Endothelial cell of umbilical vein (primary cell): ENCODE data around the gene ZNF438. TPM values are rescaled to one million over a fixed set of nuclear protein-coding genes. Genes with fewer than 3 reads are reported as not detected.
A peak's percentile ranks its signal among the peaks of the same experiment; 100 is the strongest.

Source experiments
- BruUV-seq: library from RNA; stranded (reverse); fragments of 400-500 nt; replicated peaks from 2 replicates; lab custom pipeline; 2021; lab: Mats Ljungman, UMichigan
- CTCF ChIA-PET: fragments of 300-600, 350-600 bp; sonication (Branson Sonifier 250); formaldehyde crosslinking; loops from one replicate; lab custom pipeline; 2021; ENCODE audit warnings: antibody characterized with exemption, inconsistent platforms; lab: Charles Lee
- POLR2A ChIA-PET: fragments of 300-600, 350-600 bp; sonication (Branson Sonifier 250); formaldehyde crosslinking; loops from one replicate; lab custom pipeline; 2021; ENCODE audit warnings: antibody characterized with exemption, inconsistent platforms; lab: Charles Lee
- DNase-seq: peaks from one replicate; pipeline ENCODE4 v3.0.0-alpha.2; 2011; ENCODE audit warnings: low read depth, low spot score
- FAIRE-seq: peaks from 2 replicates; lab custom pipeline; 2011; peaks lifted over from hg19 to GRCh38; lab: Jason Lieb, UNC
- H2AFZ ChIP-seq: 2 replicates; pipeline ENCODE4 v1.6.0; 2012; ENCODE audit warnings: low read depth, low read length, control low read depth, inconsistent platforms
- H3K27ac ChIP-seq: 2 replicates; pipeline ENCODE4 v1.5.1; 2011; ENCODE audit warnings: low read depth, mild to moderate bottlenecking, control low read depth, low read length, moderate library complexity; ENCODE audit not compliant: insufficient read depth
- H3K27me3 ChIP-seq, 2 experiments: 2 replicates each; pipeline versions ENCODE4 v1.6.0 to v1.6.1; 2011; ENCODE audit warnings: low read length in 2 of 2, mixed read lengths in 1 of 2; ENCODE audit not compliant: control insufficient read depth in 2 of 2, insufficient read depth in 2 of 2
- H3K36me3 ChIP-seq, 2 experiments: 2 replicates in 1 of 2; 3 replicates in 1 of 2; pipeline ENCODE4 v1.5.1; 2011; ENCODE audit warnings: low read length in 2 of 2, mild to moderate bottlenecking in 1 of 2, moderate library complexity in 1 of 2; ENCODE audit not compliant: control insufficient read depth in 2 of 2, insufficient read depth in 2 of 2; ENCODE audit errors: extremely low read depth in 1 of 2
- H3K4me1 ChIP-seq: 3 replicates; pipeline ENCODE4 v1.5.1; 2011; ENCODE audit warnings: mild to moderate bottlenecking, low read length; ENCODE audit not compliant: control insufficient read depth, insufficient read depth; ENCODE audit errors: extremely low read depth
- H3K4me2 ChIP-seq: 2 replicates; pipeline ENCODE4 v1.6.1; 2011; ENCODE audit warnings: low read length, control low read depth, mixed read lengths; ENCODE audit not compliant: insufficient read depth
- H3K4me3 ChIP-seq, 3 experiments: fragments of 200-600 bp in 1 of 3; sonication (generic), shearing (Covaris generic) in 1 of 3; replicated peaks in 1 of 3; 2 replicates each; pipeline ENCODE4 v1.5.1; 2011 to 2016; ENCODE audit warnings: control low read depth in 3 of 3, low read length in 3 of 3, mild to moderate bottlenecking in 2 of 3, inconsistent platforms in 1 of 3, low read depth in 1 of 3, moderate library complexity in 1 of 3; ENCODE audit not compliant: insufficient read depth in 1 of 3
- H3K79me2 ChIP-seq: 2 replicates; pipeline ENCODE4 v1.6.0; 2012; ENCODE audit warnings: low read length, inconsistent platforms; ENCODE audit not compliant: control insufficient read depth, insufficient read depth
- H3K9ac ChIP-seq: replicated peaks from 2 replicates; pipeline ENCODE3; 2011; ENCODE audit warnings: low read length, control low read depth; ENCODE audit not compliant: insufficient read depth; ENCODE audit errors: extremely low read depth
- H3K9me1 ChIP-seq: replicated peaks from 3 replicates; pipeline ENCODE4 v1.6.0; 2011; ENCODE audit warnings: mild to moderate bottlenecking, low read length; ENCODE audit not compliant: control insufficient read depth, insufficient read depth; ENCODE audit errors: extremely low read depth
- H3K9me3 ChIP-seq: replicated peaks from 2 replicates; pipeline ENCODE4 v1.5.1; 2012; ENCODE audit warnings: low read length, inconsistent platforms; ENCODE audit not compliant: control insufficient read depth, insufficient read depth
- H4K20me1 ChIP-seq: replicated peaks from 2 replicates; pipeline ENCODE3; 2011; ENCODE audit warnings: mild to moderate bottlenecking, low read length; ENCODE audit not compliant: control insufficient read depth, insufficient read depth; ENCODE audit errors: extremely low read depth
- EZH2 ChIP-seq: IDR thresholded peaks from 2 replicates; pipeline ENCODE4 v1.6.1; 2012; ENCODE audit warnings: borderline replicate concordance, low read depth, mild to moderate bottlenecking, moderate library complexity, low read length, inconsistent platforms; ENCODE audit not compliant: severe bottlenecking
- FOS ChIP-seq: IDR thresholded peaks from 2 replicates; pipeline ENCODE4 v1.6.1; 2011; ENCODE audit warnings: mild to moderate bottlenecking, low read length, moderate library complexity, borderline replicate concordance; ENCODE audit not compliant: insufficient read depth
- GATA2 ChIP-seq: IDR thresholded peaks from 2 replicates; pipeline ENCODE4 v1.7.0; 2011; ENCODE audit warnings: low read depth, mild to moderate bottlenecking, moderate library complexity, mixed read lengths, low read length; ENCODE audit not compliant: insufficient read length, insufficient read depth
- JUN ChIP-seq: IDR thresholded peaks from 2 replicates; pipeline ENCODE4 v1.6.1; 2011; ENCODE audit warnings: borderline replicate concordance, low read depth; ENCODE audit not compliant: insufficient read length, insufficient read depth
- MAX ChIP-seq: IDR thresholded peaks from 2 replicates; pipeline ENCODE4 v1.6.1; 2011; ENCODE audit not compliant: insufficient read depth, insufficient read length
- MYC ChIP-seq: IDR thresholded peaks from one replicate; pipeline ENCODE4 v1.6.1; 2011; ENCODE audit warnings: mild to moderate bottlenecking, low read depth, low read length
- POLR2A ChIP-seq: IDR thresholded peaks from 2 replicates; pipeline ENCODE4 v1.6.1; 2012; ENCODE audit warnings: low read depth, mild to moderate bottlenecking, control low read depth, low read length
- POLR2AphosphoS5 ChIP-seq: IDR thresholded peaks from 2 replicates; pipeline ENCODE4 v1.6.1; 2012; ENCODE audit warnings: low read depth, mild to moderate bottlenecking, control low read depth, low read length, moderate library complexity; ENCODE audit not compliant: insufficient read depth
- dilution Hi-C: fragments of 300-500 bp; cut with MboI; formaldehyde crosslinking; loops from one replicate; pipeline ENCODE4 v1.15.0; 2019; ENCODE audit warnings: low sequenced_read_pairs; ENCODE audit not compliant: extremely low pct_ligation_motif_present
- intact Hi-C: fragments of 100-400 bp; cut with micrococcal nuclease; formaldehyde crosslinking; loops from one replicate; pipeline ENCODE4 v1.10.0; 2022
- polyA plus RNA-seq, 4 experiments: library from polyadenylated mRNA; depleted of rRNA in 3 of 4; stranded (reverse) in 3 of 4; unstranded in 1 of 4; fragments of >200 nt; gene quantifications; 2 replicates each; pipeline versions ENCODE4 v1.2.1 to v1.2.3, GENCODE V29; 2011 to 2012; ENCODE audit warnings: missing spikeins in 1 of 4
- total RNA-seq: library from RNA; stranded (reverse); gene quantifications from 2 replicates; pipeline ENCODE4 v1.2.3, GENCODE V29; 2021
- TF ChIP-seq, protein P1 (sequence below), 2 donors: IDR thresholded peaks; 1 replicate in 1 of 2; 2 replicates in 1 of 2; pipeline ENCODE4 v1.5.1; 2011; ENCODE audit warnings: low read length in 2 of 2, mild to moderate bottlenecking in 2 of 2, moderate library complexity in 2 of 2, control low read depth in 1 of 2, inconsistent platforms in 1 of 2, low read depth in 1 of 2; ENCODE audit not compliant: insufficient read depth in 1 of 2; ENCODE audit errors: extremely low read depth in 1 of 2

ZNF438 gene
- total and polyA plus RNA-seq, 2 donors (not counting 3 experiments of a cell fraction or from before 2014, with no cell fraction given): 7.2 to 15.1 TPM

- Histone ChIP-seq H3K4me1 (peaks cover 26% of the 10 kb centered on the region), H3K79me2 (no peaks in the 10 kb centered on the region), H3K9ac (no peak overlapping the region), H4K20me1 (no peaks in the 10 kb centered on the region), H3K27me3 (no peaks in the 10 kb centered on the region), H3K9me1 (no peaks in the 10 kb centered on the region), H3K9me3 (no peaks in the 10 kb centered on the region), H2AFZ (no peak overlapping the region), H3K4me2 (no peak overlapping the region), H3K27ac (peak overlapping the region; percentile 3), H3K36me3 (no peaks in the 10 kb centered on the region), H3K4me3 (no peak overlapping the region)
- CTCF ChIA-PET: interaction anchor here (1.4 to 1.5 kb wide), 2 partner anchors 15 to 99 kb away, joined by 4 to 6 read pairs; no protein-coding TSS in a partner anchor
- POLR2A ChIA-PET: no interaction called here
- dilution Hi-C loops (no loop called here), intact Hi-C loops (loop anchor here (5.0 kb wide), 1 partner anchor 74 kb away; no protein-coding TSS in a partner anchor)
- FAIRE-seq (no peak), DNase-seq (no peak)
- no TSS peak for BruUV-seq
- TF ChIP-seq EZH2 (no peak), JUN (no peak), POLR2A (no peak), MAX (no peak), POLR2AphosphoS5 (no peak), GATA2 (no peak), MYC (no peak), FOS (no peak)
- TF ChIP-seq, protein P1, sequence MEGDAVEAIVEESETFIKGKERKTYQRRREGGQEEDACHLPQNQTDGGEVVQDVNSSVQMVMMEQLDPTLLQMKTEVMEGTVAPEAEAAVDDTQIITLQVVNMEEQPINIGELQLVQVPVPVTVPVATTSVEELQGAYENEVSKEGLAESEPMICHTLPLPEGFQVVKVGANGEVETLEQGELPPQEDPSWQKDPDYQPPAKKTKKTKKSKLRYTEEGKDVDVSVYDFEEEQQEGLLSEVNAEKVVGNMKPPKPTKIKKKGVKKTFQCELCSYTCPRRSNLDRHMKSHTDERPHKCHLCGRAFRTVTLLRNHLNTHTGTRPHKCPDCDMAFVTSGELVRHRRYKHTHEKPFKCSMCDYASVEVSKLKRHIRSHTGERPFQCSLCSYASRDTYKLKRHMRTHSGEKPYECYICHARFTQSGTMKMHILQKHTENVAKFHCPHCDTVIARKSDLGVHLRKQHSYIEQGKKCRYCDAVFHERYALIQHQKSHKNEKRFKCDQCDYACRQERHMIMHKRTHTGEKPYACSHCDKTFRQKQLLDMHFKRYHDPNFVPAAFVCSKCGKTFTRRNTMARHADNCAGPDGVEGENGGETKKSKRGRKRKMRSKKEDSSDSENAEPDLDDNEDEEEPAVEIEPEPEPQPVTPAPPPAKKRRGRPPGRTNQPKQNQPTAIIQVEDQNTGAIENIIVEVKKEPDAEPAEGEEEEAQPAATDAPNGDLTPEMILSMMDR (IDR thresholded peaks at IDR 0.05; ENCODE audit: extremely low read depth in 1 of 2, insufficient read depth in 1 of 2, low read depth in 1 of 2, low read length in 2 of 2): no peak
Observed at GRCh38 chr10:30883751-30884150, 147.9 kb downstream of the ZNF438 start.
